ENCODE data around the gene BARHL2.

The BARHL2 gene

GRCh38 chr1:90712915-90713730, 4.0 kb downstream of the BARHL2 start:
- peaks cover 9% of the 10 kb centered on the region for H3K4me1 Mint-ChIP-seq
- ATAC-seq (replicated peaks; ENCODE audit: extremely low read depth, poor library complexity, severe bottlenecking) (no peak), DNase-seq (ENCODE audit: low spot score in 2 of 2) (no peak)
- H3K9me3 Mint-ChIP-seq = no peaks in the 10 kb centered on the region
- no peak overlapping the region for H3K27ac Mint-ChIP-seq (ENCODE audit: low read depth)
- peaks cover 21% of the 10 kb centered on the region for H3K36me3 Mint-ChIP-seq (ENCODE audit: insufficient read depth)
- H3K4me3 Mint-ChIP-seq = no peak overlapping the region
- H3K27me3 Mint-ChIP-seq = peaks cover 100% of the 10 kb centered on the region

- H3K27me3 Mint-ChIP-seq = peaks cover 100% of the 10 kb centered on the region
- H3K27ac Mint-ChIP-seq (ENCODE audit: low read depth) = no peak overlapping the region
- DNase-seq (ENCODE audit: low spot score in 2 of 2) (no peak), ATAC-seq (replicated peaks; ENCODE audit: extremely low read depth, poor library complexity, severe bottlenecking) (no peak)
- H3K4me3 Mint-ChIP-seq = no peak overlapping the region
- H3K9me3 Mint-ChIP-seq = no peaks in the 10 kb centered on the region
- peaks cover 23% of the 10 kb centered on the region for H3K36me3 Mint-ChIP-seq (ENCODE audit: insufficient read depth)
- H3K4me1 Mint-ChIP-seq = peaks cover 6% of the 10 kb centered on the region
These were observed 4.8 kb downstream of the BARHL2 start for GRCh38 chr1:90712153-90712856.

- Mint-ChIP-seq H3K27ac (ENCODE audit: low read depth) (no peak overlapping the region), H3K4me1 (peaks cover 6% of the 10 kb centered on the region), H3K9me3 (no peaks in the 10 kb centered on the region), H3K4me3 (no peak overlapping the region), H3K36me3 (ENCODE audit: insufficient read depth) (peaks cover 18% of the 10 kb centered on the region), H3K27me3 (peaks cover 100% of the 10 kb centered on the region)
- ATAC-seq (replicated peaks; ENCODE audit: extremely low read depth, poor library complexity, severe bottlenecking) (no peak), DNase-seq (ENCODE audit: low spot score in 2 of 2) (no peak)
These were observed 5.4 kb downstream of the BARHL2 start for GRCh38 chr1:90711696-90712095.

- DNase-seq (ENCODE audit: low spot score in 2 of 2) = no peak
- Mint-ChIP-seq H3K27ac (ENCODE audit: low read depth) (no peak overlapping the region), H3K9me3 (no peaks in the 10 kb centered on the region), H3K27me3 (peaks cover 100% of the 10 kb centered on the region), H3K36me3 (ENCODE audit: insufficient read depth) (peaks cover 12% of the 10 kb centered on the region), H3K4me3 (no peak overlapping the region), H3K4me1 (peaks cover 6% of the 10 kb centered on the region)
- no peak for ATAC-seq (replicated peaks; ENCODE audit: extremely low read depth, poor library complexity, severe bottlenecking)
These were observed 6.2 kb downstream of the BARHL2 start for GRCh38 chr1:90710579-90711536.

- DNase-seq (ENCODE audit: low spot score in 2 of 2) = no peak
These were observed 7.6 kb downstream of the BARHL2 start for GRCh38 chr1:90709535-90709934.

GRCh38 chr1:90708826-90709225, 8.3 kb downstream of the BARHL2 start:
- Mint-ChIP-seq H3K4me3 (no peak overlapping the region), H3K36me3 (ENCODE audit: insufficient read depth) (peaks cover 12% of the 10 kb centered on the region), H3K27me3 (peaks cover 100% of the 10 kb centered on the region), H3K4me1 (peaks cover 5% of the 10 kb centered on the region), H3K9me3 (no peaks in the 10 kb centered on the region), H3K27ac (ENCODE audit: low read depth) (no peak overlapping the region)
- no peak for DNase-seq (ENCODE audit: low spot score in 2 of 2)
- ATAC-seq (replicated peaks; ENCODE audit: extremely low read depth, poor library complexity, severe bottlenecking) = no peak

More at GRCh38 chr1:90709535-90709934, 7.6 kb downstream of the BARHL2 start:
- H3K36me3 Mint-ChIP-seq (ENCODE audit: insufficient read depth) = peaks cover 12% of the 10 kb centered on the region
- peaks cover 6% of the 10 kb centered on the region for H3K4me1 Mint-ChIP-seq
- no peak for ATAC-seq (replicated peaks; ENCODE audit: extremely low read depth, poor library complexity, severe bottlenecking)
- H3K9me3 Mint-ChIP-seq = no peaks in the 10 kb centered on the region
- peaks cover 100% of the 10 kb centered on the region for H3K27me3 Mint-ChIP-seq
- no peak overlapping the region for H3K27ac Mint-ChIP-seq (ENCODE audit: low read depth)
- H3K4me3 Mint-ChIP-seq = no peak overlapping the region

GRCh38 chr1:90708236-90708786, 8.8 kb downstream of the BARHL2 start:
- Mint-ChIP-seq H3K9me3 (no peaks in the 10 kb centered on the region), H3K27me3 (peaks cover 98% of the 10 kb centered on the region), H3K4me3 (no peak overlapping the region), H3K4me1 (peaks cover under 1% of the 10 kb centered on the region), H3K27ac (ENCODE audit: low read depth) (no peak overlapping the region), H3K36me3 (ENCODE audit: insufficient read depth) (peaks cover 9% of the 10 kb centered on the region)
- ATAC-seq (replicated peaks; ENCODE audit: extremely low read depth, poor library complexity, severe bottlenecking) (no peak), DNase-seq (ENCODE audit: low spot score in 2 of 2) (no peak)

GRCh38 chr1:90707363-90707710, 9.8 kb downstream of the BARHL2 start:
- Mint-ChIP-seq H3K27me3 (peaks cover 95% of the 10 kb centered on the region), H3K9me3 (no peaks in the 10 kb centered on the region), H3K36me3 (ENCODE audit: insufficient read depth) (peaks cover 5% of the 10 kb centered on the region), H3K4me1 (no peaks in the 10 kb centered on the region), H3K4me3 (no peak overlapping the region), H3K27ac (ENCODE audit: low read depth) (no peak overlapping the region)
- no peak for DNase-seq (ENCODE audit: low spot score in 2 of 2)
- no peak for ATAC-seq (replicated peaks; ENCODE audit: extremely low read depth, poor library complexity, severe bottlenecking)

- ATAC-seq (replicated peaks; ENCODE audit: extremely low read depth, poor library complexity, severe bottlenecking) (peak; percentile 24), DNase-seq (ENCODE audit: low spot score in 2 of 2) (no peak)
- H3K4me3 Mint-ChIP-seq = peak overlapping the region; percentile 3
- H3K27ac Mint-ChIP-seq (ENCODE audit: low read depth) = no peak overlapping the region
- H3K9me3 Mint-ChIP-seq = no peaks in the 10 kb centered on the region
- peaks cover 4% of the 10 kb centered on the region for H3K36me3 Mint-ChIP-seq (ENCODE audit: insufficient read depth)
- H3K4me1 Mint-ChIP-seq = no peaks in the 10 kb centered on the region
- peaks cover 95% of the 10 kb centered on the region for H3K27me3 Mint-ChIP-seq
These were observed 10.4 kb downstream of the BARHL2 start for GRCh38 chr1:90706437-90707362.

GRCh38 chr1:90705956-90706355, 11.1 kb downstream of the BARHL2 start:
- Mint-ChIP-seq H3K36me3 (ENCODE audit: insufficient read depth) (peaks cover 4% of the 10 kb centered on the region), H3K4me1 (no peaks in the 10 kb centered on the region), H3K27ac (ENCODE audit: low read depth) (no peak overlapping the region), H3K27me3 (peaks cover 95% of the 10 kb centered on the region), H3K4me3 (peak overlapping the region; percentile 3), H3K9me3 (no peaks in the 10 kb centered on the region)
- DNase-seq (ENCODE audit: low spot score in 2 of 2) (no peak), ATAC-seq (replicated peaks; ENCODE audit: extremely low read depth, poor library complexity, severe bottlenecking) (no peak)

GRCh38 chr1:90704817-90705216, 12.3 kb downstream of the BARHL2 start:
- Mint-ChIP-seq H3K27me3 (peaks cover 89% of the 10 kb centered on the region), H3K9me3 (no peaks in the 10 kb centered on the region), H3K36me3 (ENCODE audit: insufficient read depth) (peaks cover 4% of the 10 kb centered on the region), H3K4me1 (no peaks in the 10 kb centered on the region), H3K4me3 (no peak overlapping the region), H3K27ac (ENCODE audit: low read depth) (no peak overlapping the region)
- ATAC-seq (replicated peaks; ENCODE audit: extremely low read depth, poor library complexity, severe bottlenecking) (no peak), DNase-seq (ENCODE audit: low spot score in 2 of 2) (no peak)

Measured in central memory CD8-positive, alpha-beta T cell (primary cell).